ENCODE measurements around the gene S1PR1. TPM values are rescaled to one million over a fixed set of nuclear protein-coding genes. Genes with fewer than 3 reads are reported as not detected.
A peak's percentile ranks its signal among the peaks of the same experiment; 100 is the strongest.
"Not testable (repeated sequence)": the region's sequence is repeated elsewhere in the genome, so short reads cannot be mapped to it uniquely, and the experiment has no call there.

Gene S1PR1
- polyA plus RNA-seq, 1 donor, result 10.0 TPM

DNA sequence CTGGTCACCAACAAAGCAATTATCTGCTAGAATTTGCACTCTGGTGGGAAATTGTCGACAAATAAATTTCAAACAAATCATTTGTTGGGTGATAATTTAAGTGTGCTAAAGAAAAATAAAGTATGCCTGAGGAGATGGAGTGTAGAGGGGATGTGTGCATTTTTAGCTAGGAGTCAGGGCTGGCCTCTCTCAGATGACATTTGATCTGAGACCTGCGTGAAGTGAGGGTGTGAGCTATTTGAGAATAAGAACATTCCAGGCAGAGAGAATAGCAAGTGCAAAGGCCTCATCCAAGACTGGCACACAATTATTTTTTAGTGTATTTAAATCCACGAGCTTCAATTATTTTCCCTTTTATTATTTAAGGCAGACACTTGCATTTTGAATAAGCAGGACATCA is 19.7 kb upstream of the S1PR1 start:
- WGBS (ENCODE audit: insufficient coverage, low lambda C conversion rate), result 63% methylated on average over 2 of the region's 3 CpGs
- H3K36me3 ChIP-seq (ENCODE audit: control insufficient read depth, insufficient read depth, low read length), result no peaks in the 10 kb centered on the region
- H3K27ac ChIP-seq (ENCODE audit: low read length), result no peak overlapping the region
- no peak overlapping the region for H3K4me3 ChIP-seq (ENCODE audit: low read length)
- H3K4me1 ChIP-seq (ENCODE audit: control insufficient read depth, insufficient read depth, low read length), result peaks cover 4% of the 10 kb centered on the region
- no peaks in the 10 kb centered on the region for H3K9me3 ChIP-seq (ENCODE audit: control insufficient read depth, low read depth, low read length)
- peaks cover 2% of the 10 kb centered on the region for H3K27me3 ChIP-seq (ENCODE audit: control insufficient read depth, insufficient read depth, low read length)
- DNase-seq, result no peak

GRCh38 chr1:101218968-101219367 is 17.9 kb upstream of the S1PR1 start:
- H3K9me3 ChIP-seq (ENCODE audit: control insufficient read depth, low read depth, low read length); H3K4me3 ChIP-seq (ENCODE audit: low read length); H3K27me3 ChIP-seq (ENCODE audit: control insufficient read depth, insufficient read depth, low read length); H3K36me3 ChIP-seq (ENCODE audit: control insufficient read depth, insufficient read depth, low read length); H3K27ac ChIP-seq (ENCODE audit: low read length); DNase-seq; H3K4me1 ChIP-seq (ENCODE audit: control insufficient read depth, insufficient read depth, low read length): not testable (repeated sequence)
- no CpG with 5 or more reads among the region's 6 CpGs for WGBS (ENCODE audit: insufficient coverage, low lambda C conversion rate)

DNA sequence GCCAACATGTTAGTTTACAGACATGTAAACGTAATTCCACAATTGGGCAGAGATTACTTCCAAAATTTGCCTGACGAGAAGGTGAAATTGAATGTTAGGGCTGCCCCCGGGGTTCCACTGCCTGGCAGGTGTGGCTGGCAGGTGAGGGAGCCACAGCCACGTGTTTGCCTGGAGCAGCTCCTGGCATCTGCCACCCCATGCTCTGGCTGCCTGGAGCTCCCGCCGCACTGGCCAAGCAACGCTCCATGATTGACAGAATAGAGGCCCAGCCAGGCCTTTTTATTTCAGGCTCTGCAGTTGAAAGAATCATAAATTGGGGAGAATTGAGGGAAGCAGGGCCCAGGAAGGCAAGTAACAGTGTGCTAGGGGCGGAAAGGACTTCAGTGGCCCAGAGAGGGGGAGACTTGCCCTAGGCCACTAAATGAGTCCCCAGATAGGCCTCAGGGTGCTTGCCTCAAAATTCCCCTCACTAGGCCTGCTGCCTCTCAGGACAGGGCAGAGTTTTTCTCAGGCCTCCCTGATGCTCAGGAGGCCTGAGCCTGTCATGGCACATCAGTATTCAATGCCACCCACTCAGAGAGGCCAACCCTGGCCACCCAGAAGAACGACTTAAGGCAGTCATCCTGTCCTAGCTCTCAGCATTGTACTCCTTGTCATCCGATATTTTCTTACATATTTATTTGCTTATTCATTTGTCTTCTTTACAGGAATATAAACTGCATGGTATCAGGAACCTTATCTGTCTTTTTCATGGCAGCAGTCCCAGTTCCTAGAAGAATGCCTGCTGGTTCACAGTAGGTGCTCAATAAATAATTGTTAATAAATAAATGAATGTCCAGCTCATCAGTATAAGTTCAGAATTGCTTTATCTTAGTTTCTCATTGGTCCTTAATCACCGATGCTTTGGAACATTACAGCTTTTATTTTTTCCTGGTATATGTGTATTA is 16.6 kb upstream of the S1PR1 start:
- Histone ChIP-seq H3K27ac (ENCODE audit: low read length) (no peak overlapping the region), H3K4me1 (ENCODE audit: control insufficient read depth, insufficient read depth, low read length) (peaks cover 4% of the 10 kb centered on the region), H3K36me3 (ENCODE audit: control insufficient read depth, insufficient read depth, low read length) (no peaks in the 10 kb centered on the region), H3K4me3 (ENCODE audit: low read length) (no peak overlapping the region), H3K27me3 (ENCODE audit: control insufficient read depth, insufficient read depth, low read length) (peaks cover 2% of the 10 kb centered on the region), H3K9me3 (ENCODE audit: control insufficient read depth, low read depth, low read length) (no peaks in the 10 kb centered on the region)
- DNase-seq, result no peak
- WGBS (ENCODE audit: insufficient coverage, low lambda C conversion rate), result 93% methylated on average over 2 of the region's 11 CpGs

- WGBS (ENCODE audit: insufficient coverage, low lambda C conversion rate), result no CpG with 5 or more reads among the region's 4 CpGs
- Histone ChIP-seq H3K27ac (ENCODE audit: low read length) (no peak overlapping the region), H3K4me3 (ENCODE audit: low read length) (no peak overlapping the region), H3K4me1 (ENCODE audit: control insufficient read depth, insufficient read depth, low read length) (peaks cover 4% of the 10 kb centered on the region), H3K9me3 (ENCODE audit: control insufficient read depth, low read depth, low read length) (no peaks in the 10 kb centered on the region), H3K36me3 (ENCODE audit: control insufficient read depth, insufficient read depth, low read length) (no peaks in the 10 kb centered on the region), H3K27me3 (ENCODE audit: control insufficient read depth, insufficient read depth, low read length) (peaks cover 2% of the 10 kb centered on the region)
- DNase-seq, result no peak
These were observed 15.9 kb upstream of the S1PR1 start for GRCh38 chr1:101220906-101221305.

GRCh38 chr1:101221945-101222429 is 14.8 kb upstream of the S1PR1 start:
- no CpG with 5 or more reads among the region's 1 CpG for WGBS (ENCODE audit: insufficient coverage, low lambda C conversion rate)
- Histone ChIP-seq H3K9me3 (ENCODE audit: control insufficient read depth, low read depth, low read length) (no peaks in the 10 kb centered on the region), H3K27ac (ENCODE audit: low read length) (no peak overlapping the region), H3K4me1 (ENCODE audit: control insufficient read depth, insufficient read depth, low read length) (peaks cover 3% of the 10 kb centered on the region), H3K36me3 (ENCODE audit: control insufficient read depth, insufficient read depth, low read length) (no peaks in the 10 kb centered on the region), H3K4me3 (ENCODE audit: low read length) (no peak overlapping the region), H3K27me3 (ENCODE audit: control insufficient read depth, insufficient read depth, low read length) (peaks cover 2% of the 10 kb centered on the region)
- DNase-seq, result no peak

DNA sequence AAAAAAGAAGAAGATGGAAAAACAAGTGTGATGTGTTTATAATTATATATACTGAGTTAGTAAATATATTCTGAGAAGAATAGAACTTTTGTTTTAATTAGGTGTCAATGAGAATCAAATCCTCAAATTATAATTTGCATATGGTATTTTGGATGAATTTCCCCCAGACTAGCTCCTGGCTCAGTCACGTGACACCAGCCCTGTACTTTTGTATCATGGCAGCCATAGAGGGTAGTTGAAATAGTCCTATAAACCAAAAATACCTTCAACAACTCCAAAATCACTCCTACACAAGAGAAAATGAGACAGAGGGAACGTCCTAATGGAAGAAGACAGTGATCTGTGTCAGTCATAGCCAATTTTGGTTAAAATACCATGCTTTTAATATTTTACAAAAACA is 9.0 kb upstream of the S1PR1 start:
- Histone ChIP-seq H3K9me3 (ENCODE audit: control insufficient read depth, low read depth, low read length) (no peaks in the 10 kb centered on the region), H3K4me1 (ENCODE audit: control insufficient read depth, insufficient read depth, low read length) (no peaks in the 10 kb centered on the region), H3K27ac (ENCODE audit: low read length) (no peak overlapping the region), H3K4me3 (ENCODE audit: low read length) (no peak overlapping the region), H3K36me3 (ENCODE audit: control insufficient read depth, insufficient read depth, low read length) (no peaks in the 10 kb centered on the region), H3K27me3 (ENCODE audit: control insufficient read depth, insufficient read depth, low read length) (no peaks in the 10 kb centered on the region)
- WGBS (ENCODE audit: insufficient coverage, low lambda C conversion rate), result 80% methylated on average over 1 of the region's 2 CpGs
- DNase-seq, result no peak

GRCh38 chr1:101228424-101229134 is 8.2 kb upstream of the S1PR1 start:
- no peak overlapping the region for H3K4me3 ChIP-seq (ENCODE audit: low read length)
- H3K27ac ChIP-seq (ENCODE audit: low read length), result no peak overlapping the region
- H3K9me3 ChIP-seq (ENCODE audit: control insufficient read depth, low read depth, low read length), result no peaks in the 10 kb centered on the region
- DNase-seq, result no peak
- H3K27me3 ChIP-seq (ENCODE audit: control insufficient read depth, insufficient read depth, low read length), result peaks cover 2% of the 10 kb centered on the region
- 100% methylated on average over 3 of the region's 6 CpGs for WGBS (ENCODE audit: insufficient coverage, low lambda C conversion rate)
- no peaks in the 10 kb centered on the region for H3K4me1 ChIP-seq (ENCODE audit: control insufficient read depth, insufficient read depth, low read length)
- no peaks in the 10 kb centered on the region for H3K36me3 ChIP-seq (ENCODE audit: control insufficient read depth, insufficient read depth, low read length)

DNA sequence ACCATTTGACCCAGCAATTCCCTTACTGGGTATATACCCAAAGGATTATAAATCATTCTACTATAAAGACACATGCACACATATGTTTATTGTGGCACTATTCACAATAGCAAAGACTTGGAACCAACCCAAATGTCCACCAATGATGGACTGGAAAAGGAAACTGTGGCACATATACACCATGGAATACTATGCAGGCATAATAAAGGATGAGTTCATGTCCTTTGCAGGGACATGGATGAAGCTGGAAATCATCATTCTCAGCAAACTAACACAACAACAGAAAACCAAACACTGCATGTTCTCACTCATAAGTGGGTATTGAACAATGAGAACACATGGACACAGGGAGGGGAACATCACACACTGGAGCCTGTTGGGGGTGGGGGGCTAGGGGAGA is 4.6 kb upstream of the S1PR1 start:
- not testable (repeated sequence) for H3K36me3 ChIP-seq (ENCODE audit: control insufficient read depth, insufficient read depth, low read length); H3K4me1 ChIP-seq (ENCODE audit: control insufficient read depth, insufficient read depth, low read length); H3K4me3 ChIP-seq (ENCODE audit: low read length); H3K9me3 ChIP-seq (ENCODE audit: control insufficient read depth, low read depth, low read length); DNase-seq; H3K27ac ChIP-seq (ENCODE audit: low read length)
- peaks cover 19% of the 10 kb centered on the region for H3K27me3 ChIP-seq (ENCODE audit: control insufficient read depth, insufficient read depth, low read length)

- peaks cover 25% of the 10 kb centered on the region for H3K27me3 ChIP-seq (ENCODE audit: control insufficient read depth, insufficient read depth, low read length)
- H3K9me3 ChIP-seq (ENCODE audit: control insufficient read depth, low read depth, low read length), result peaks cover 3% of the 10 kb centered on the region
- H3K4me1 ChIP-seq (ENCODE audit: control insufficient read depth, insufficient read depth, low read length), result peaks cover 13% of the 10 kb centered on the region
- DNase-seq, result no peak
- no peaks in the 10 kb centered on the region for H3K36me3 ChIP-seq (ENCODE audit: control insufficient read depth, insufficient read depth, low read length)
- 90% methylated on average over 3 of the region's 7 CpGs for WGBS (ENCODE audit: insufficient coverage, low lambda C conversion rate)
- H3K27ac ChIP-seq (ENCODE audit: low read length), result no peak overlapping the region
- no peak overlapping the region for H3K4me3 ChIP-seq (ENCODE audit: low read length)
These were observed 3.3 kb upstream of the S1PR1 start for GRCh38 chr1:101233495-101233894.

- Histone ChIP-seq H3K27me3 (ENCODE audit: control insufficient read depth, insufficient read depth, low read length) (peaks cover 32% of the 10 kb centered on the region), H3K4me1 (ENCODE audit: control insufficient read depth, insufficient read depth, low read length) (peaks cover 15% of the 10 kb centered on the region), H3K36me3 (ENCODE audit: control insufficient read depth, insufficient read depth, low read length) (peaks cover 10% of the 10 kb centered on the region), H3K9me3 (ENCODE audit: control insufficient read depth, low read depth, low read length) (peaks cover 3% of the 10 kb centered on the region), H3K27ac (ENCODE audit: low read length) (no peak overlapping the region), H3K4me3 (ENCODE audit: low read length) (peak overlapping the region; percentile 67)
- 60% methylated on average over 1 of the region's 6 CpGs for WGBS (ENCODE audit: insufficient coverage, low lambda C conversion rate)
- no peak for DNase-seq
These were observed 1.6 kb upstream of the S1PR1 start for GRCh38 chr1:101235216-101235695.

Data from large intestine (tissue), 3 donors.